NCI-H1694 (cell line): ENCODE data around the gene LPCAT1.
"Not testable (repeated sequence)": the region's sequence is repeated elsewhere in the genome, so short reads cannot be mapped to it uniquely, and the experiment has no call there.

Experiments
- DNase-seq: peaks from one replicate; lab custom pipeline; 2025; lab: John Stamatoyannopoulos, UW

The LPCAT1 gene

GRCh38 chr5:1480217-1480616, 43.5 kb downstream of the LPCAT1 start:
- no peak for DNase-seq

DNA sequence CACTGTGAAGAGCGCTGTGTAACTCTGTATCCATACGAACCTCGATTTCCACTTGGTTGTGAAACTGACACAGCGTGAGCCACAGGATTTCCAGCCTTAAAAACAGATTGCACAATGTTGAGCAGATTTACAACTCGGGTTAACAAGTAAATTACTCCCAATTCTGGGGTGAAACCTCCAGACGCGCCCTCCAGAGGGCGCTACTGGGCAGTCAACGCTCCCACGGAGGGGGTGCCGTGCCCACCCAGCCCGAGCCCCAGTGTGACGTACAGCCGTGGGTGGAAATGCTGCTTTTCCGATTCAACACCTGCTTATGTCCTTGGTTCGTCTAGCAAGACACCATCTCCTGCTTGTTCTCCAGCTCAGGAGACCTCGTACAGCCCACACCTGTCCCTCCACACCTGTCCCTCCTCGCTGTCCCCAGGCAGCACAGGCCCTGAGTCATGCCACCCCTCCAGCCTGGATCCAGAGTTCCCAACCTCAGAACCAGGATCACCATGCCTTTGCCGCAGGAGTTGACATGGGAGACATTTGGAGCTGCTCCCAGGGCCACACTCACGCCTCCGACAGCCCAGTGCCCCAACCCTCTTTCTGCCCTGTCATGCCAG, 44.1 kb downstream of the LPCAT1 start:
- peak; percentile 47 for DNase-seq

GRCh38 chr5:1479066-1479465, 44.7 kb downstream of the LPCAT1 start:
- no peak for DNase-seq

DNA sequence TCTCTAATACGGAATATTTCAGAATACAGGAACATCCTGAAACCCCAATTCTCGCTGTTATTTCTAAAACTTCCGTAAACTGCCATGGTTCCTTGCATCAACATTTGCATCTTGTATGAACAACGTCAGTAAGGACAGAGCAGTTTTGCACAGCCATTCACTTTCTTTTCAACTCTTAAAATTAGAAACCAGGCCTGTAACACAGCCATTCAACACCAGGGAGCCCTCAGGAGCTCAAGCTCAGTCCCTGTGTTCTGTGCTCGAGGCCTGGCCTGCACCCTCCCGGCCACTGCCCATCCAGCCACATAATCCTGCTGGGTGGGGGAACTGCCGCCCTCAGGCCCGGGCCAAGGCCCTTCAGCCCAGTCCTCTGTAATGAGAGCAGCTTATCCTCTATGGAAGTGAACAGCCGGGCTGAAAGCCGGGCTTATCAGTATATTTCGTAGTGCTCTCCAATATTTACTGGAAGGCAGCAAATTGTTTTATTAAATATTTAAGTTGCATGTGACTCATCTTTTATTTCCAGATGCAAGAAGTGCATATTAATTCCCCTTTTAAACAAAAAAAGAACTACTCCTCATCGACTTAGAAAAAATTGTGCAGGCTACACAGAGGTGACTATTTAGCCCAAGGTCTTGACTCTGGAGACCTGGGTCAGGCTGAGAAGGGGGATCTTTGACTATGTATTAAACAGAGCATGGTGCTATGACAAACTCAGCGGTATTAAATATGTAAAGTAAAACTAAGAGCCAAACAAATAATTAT, 45.3 kb downstream of the LPCAT1 start:
- no peak for DNase-seq

DNA sequence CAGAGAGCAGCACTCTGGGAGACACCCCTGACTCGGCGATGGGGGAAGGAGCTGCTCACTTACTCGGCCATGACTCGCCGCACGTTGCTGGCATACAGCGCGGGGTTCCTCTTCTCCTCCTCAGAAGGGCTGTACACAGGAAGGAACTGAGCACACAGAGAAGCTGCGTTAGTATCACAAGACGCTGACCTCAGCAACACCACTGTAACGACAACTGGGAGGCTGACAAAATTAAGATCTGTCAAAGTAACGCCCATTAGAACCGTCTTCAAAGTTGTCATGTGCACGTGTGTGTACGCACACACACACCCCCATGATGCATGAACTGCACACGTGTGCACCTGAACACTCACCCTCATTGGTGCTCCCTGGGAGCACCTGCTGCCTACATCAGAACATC, 46.4 kb downstream of the LPCAT1 start:
- DNase-seq = no peak

DNA sequence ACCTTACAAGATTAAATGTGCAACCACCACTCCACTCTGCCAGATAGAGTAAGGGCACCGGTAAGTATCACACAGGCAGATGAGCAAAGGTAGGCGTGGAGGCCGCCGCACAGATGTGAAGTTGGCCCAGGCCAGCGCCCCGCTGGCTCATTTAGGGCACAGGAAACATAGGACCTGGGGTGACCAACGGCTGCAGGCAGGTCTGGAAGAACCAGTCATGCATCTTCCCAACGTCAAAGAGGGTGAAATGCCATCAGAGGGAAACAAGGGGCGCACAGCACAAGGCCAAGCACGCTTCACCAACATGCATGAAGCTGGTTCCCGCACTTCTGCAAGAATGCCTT, 46.8 kb downstream of the LPCAT1 start:
- no peak for DNase-seq

GRCh38 chr5:1476181-1476966, 47.4 kb downstream of the LPCAT1 start:
- DNase-seq = no peak

DNA sequence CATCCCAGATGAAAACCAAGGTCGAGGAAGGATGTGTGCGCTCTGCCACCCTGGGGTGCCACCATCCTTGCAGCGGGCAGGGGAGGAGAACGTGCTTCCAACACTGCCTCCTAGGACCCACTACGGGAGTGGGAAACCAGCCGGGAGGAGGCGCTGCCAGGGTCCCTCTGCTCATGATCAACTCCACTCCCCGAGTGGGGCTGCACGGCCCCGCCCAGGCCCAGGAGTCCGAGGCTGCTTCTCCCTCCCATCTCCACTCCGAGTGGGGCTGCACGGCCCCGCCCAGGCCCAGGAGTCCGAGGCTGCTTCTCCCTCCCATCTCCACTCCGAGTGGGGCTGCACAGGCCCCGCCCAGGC, 48.2 kb downstream of the LPCAT1 start:
- DNase-seq = not testable (repeated sequence)

DNA sequence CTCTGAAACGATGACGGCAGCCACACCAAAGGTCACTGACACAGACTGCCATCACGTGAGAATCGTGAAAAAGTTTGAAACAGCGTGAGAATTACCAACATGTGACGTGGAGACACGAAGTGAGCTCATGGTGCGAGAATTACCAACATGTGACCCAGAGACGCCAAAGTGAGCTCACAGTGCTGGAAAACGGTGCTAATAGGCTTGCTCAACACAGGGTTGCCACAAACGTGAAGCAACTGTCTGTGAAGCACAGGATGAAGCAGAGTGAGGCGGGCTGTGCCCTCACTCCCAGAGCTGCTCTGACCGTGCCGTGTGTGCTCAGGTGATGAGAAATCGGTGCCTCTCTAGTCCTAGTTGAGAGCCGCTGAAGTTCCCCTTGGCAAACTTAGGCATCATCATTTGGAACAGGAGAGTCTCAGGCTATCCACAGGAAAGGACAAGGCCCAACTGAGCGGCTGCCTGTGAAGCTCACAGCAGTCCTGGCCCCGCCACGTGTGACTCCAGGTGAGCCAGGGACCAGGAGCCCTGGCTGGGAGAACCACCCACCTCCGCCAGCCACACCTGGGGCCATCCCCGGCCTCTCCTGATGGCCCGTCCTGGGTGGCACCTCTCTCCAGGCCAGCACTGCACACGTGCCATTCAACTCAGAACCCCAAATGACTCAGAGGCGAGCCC, 48.8 kb downstream of the LPCAT1 start:
- DNase-seq = no peak

DNA sequence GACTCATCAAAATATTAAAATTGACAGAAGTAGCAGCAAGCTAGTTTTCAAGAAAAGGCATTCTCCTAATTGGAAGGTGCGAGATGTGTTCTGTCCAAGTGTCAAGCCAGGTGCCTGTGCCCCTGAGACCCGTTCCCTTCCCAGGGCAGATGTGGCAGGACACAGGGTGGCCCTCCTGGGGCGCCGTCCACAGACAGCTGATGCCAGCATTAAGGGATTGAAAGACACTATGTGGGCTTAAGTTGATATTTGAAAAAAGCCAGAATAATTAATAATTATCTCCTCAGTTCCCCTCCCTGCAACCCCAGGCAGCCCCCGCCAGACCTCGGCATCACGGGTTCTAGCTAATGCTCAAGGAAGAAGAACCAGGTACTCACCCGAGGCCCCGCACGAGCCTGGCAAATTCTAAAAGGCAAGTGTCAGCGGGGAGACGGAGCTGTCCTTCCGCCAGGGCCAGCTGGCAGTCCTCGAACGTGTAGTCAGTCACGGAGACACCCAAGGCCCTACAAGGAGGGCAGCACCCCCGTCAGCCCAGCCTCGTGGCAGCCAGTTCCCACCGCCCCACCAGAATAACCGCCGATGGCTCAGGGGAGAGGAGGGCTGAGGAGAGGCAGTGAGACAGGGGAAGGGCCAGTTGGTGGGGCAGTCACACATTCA, 49.4 kb downstream of the LPCAT1 start:
- DNase-seq = no peak

GRCh38 chr5:1473746-1474145, 50.0 kb downstream of the LPCAT1 start:
- DNase-seq = no peak

GRCh38 chr5:1472964-1473628, 50.7 kb downstream of the LPCAT1 start:
- DNase-seq = no peak

DNA sequence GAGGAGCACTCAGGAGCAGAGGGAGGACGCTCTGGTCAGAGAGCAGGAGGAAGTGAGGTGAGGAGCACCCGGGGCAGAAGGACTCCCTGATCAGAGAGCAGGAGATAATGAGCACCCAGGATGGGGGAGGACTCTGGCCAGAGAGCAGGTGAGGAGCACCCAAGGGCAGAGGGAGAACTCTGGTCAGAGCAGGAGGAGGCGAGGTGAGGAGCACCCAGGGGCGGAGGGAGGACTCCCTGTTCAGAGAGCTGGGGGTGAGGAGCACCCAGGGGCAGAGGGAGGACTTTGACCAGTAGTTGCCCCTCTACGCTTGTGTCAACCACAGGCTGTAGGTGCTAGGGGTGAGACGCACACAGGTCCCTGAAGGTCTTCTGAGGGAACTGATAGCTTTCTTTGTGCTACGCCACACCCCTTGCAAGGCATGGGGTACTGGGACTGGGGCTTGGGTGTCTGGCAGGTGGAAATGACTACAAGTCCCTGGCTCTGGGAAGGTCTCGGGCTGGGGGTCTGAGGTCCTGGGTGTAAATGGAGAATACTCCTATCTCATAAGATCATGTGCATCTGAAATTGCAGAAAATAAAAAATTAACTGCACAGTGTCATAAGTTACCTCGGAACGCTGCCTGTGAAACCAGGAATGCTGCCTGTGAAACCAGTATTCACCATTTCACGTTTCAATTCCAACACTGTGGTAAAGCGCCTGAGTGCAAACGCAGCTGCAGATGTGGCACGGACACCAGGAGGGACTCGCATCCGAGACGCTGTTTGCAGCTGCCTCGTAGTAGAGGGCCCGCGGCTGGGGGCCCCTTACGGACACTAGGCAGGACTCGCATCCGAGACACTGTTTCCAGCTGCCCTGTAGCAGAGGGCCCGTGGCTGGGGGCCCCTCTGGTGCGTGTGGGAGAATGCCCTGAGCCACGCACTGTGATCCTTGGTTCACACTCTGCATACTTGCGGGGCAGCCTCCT, 51.5 kb downstream of the LPCAT1 start:
- no peak for DNase-seq

- no peak for DNase-seq
These were observed 52.4 kb downstream of the LPCAT1 start for GRCh38 chr5:1471240-1471853.

GRCh38 chr5:1470762-1471211, 53.0 kb downstream of the LPCAT1 start:
- DNase-seq = no peak

GRCh38 chr5:1468629-1469527, 54.9 kb downstream of the LPCAT1 start:
- DNase-seq = no peak

GRCh38 chr5:1468247-1468612, 55.5 kb downstream of the LPCAT1 start:
- DNase-seq = peak; percentile 67

DNA sequence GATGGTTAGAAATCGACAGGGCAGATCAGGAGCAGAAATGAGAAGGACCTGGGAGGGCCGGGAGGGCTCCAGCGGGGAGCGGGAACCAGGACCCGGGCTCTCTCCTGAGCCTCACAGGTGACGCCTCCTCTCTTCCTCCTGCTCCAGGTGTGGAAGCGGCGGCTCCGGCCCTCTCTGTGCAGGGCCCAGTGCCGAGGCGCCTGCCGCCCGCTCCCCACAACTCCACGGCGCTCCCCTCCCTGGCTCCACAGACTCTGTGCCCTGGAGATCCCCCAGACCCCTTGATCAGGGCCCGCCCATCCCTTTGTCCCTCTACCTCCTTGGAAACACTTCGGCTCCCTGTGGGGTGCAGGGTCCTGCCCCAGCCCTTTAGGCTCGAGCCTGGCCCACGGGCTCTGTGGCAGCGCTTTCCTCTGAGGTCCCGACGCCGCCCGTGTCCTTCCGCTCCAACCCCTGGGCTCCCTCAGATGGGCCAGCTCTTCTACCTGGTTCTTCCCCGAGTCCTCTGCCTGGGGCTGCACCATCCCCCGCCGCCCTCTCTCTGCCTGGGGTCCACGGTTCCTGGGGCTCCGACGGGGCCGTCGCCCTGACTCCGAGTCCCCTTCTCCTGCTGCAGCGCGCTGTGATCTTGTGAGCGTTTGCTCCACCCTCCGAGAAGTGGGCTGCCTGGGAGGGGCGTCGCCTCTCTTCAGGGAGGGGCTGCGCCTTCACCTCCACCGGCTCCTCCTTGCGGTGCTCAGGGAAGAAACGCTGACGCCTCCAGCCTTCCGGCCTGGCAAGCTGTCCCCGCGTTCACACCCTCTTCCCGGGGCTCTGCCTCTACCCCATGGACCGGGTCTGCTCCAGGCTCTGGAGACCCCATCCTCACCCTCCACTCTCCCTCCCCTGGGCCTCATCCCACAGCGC, 56.2 kb downstream of the LPCAT1 start:
- no peak for DNase-seq
